Esophagus squamous epithelium (tissue), 4 donors: ENCODE results near the gene ADAMTS7.

Experiments
- CTCF ChIP-seq, 6 experiments: fragments of 450-650 bp in 4 of 6; fragments of 200-600 bp in 2 of 6; sonication (generic) in 2 of 6; IDR thresholded peaks; one replicate each; pipeline ENCODE4 v1.5.1; 2016 to 2019; ENCODE audit warnings: antibody characterized with exemption in 6 of 6, mild to moderate bottlenecking in 4 of 6, moderate library complexity in 4 of 6
- POLR2A ChIP-seq, 4 donors: fragments of 450-650 bp; IDR thresholded peaks; one replicate each; pipeline ENCODE4 v1.6.1; 2017; ENCODE audit warnings: antibody characterized with exemption in 4 of 4, mild to moderate bottlenecking in 4 of 4, moderate library complexity in 3 of 4

DNA sequence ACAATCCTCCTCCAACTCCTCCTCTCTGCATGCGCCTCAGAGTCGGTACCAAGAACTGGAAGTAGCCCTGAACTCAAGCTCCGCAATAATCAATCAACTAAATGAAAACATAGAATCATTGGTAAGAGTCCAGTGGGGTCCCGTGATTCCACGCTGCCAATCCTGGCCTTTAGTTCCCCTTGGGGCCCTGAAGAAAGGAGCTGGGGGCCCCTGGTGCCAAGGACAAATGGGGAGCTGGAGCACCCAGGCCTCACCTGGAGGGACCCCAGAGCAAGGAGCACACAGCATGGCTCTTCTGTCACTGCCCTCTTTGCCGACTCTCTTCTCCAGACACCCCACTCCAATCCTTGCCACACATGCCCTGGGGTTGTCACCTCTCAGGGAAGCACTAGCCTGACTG, 80.3 kb downstream of the ADAMTS7 start:
- TF ChIP-seq CTCF (IDR thresholded peaks at IDR 0.05) = no peak
- TF ChIP-seq POLR2A (IDR thresholded peaks at IDR 0.05) = no peak
